ENCODE data around the gene SYNJ2. TPM values are rescaled to one million over a fixed set of nuclear protein-coding genes. Genes with fewer than 3 reads are reported as not detected.
"Not testable (repeated sequence)": the region's sequence is repeated elsewhere in the genome, so short reads cannot be mapped to it uniquely, and the experiment has no call there.

SYNJ2 gene
- total RNA-seq = 6.5 TPM

- FAIRE-seq = no peak
- peak; percentile 82 to 84 for DNase-seq (ENCODE audit: low spot score in 2 of 2)
Observed at GRCh38 chr6:157981395-157982101, at the start of gene SYNJ2. TSS of gene SYNJ2 (plus strand) at chr6:157981863. CDS start at chr6:157981962, 99 bp downstream.

GRCh38 chr6:157935786-157936185, 45.9 kb upstream of the SYNJ2 start:
- FAIRE-seq = no peak
- no peak for DNase-seq (ENCODE audit: low spot score in 2 of 2)

- FAIRE-seq (no peak), DNase-seq (ENCODE audit: low spot score in 2 of 2) (no peak)
Observed at GRCh38 chr6:157937318-157937717, 44.3 kb upstream of the SYNJ2 start.

- no peak for DNase-seq (ENCODE audit: low spot score in 2 of 2)
- no peak for FAIRE-seq
Observed at GRCh38 chr6:157937916-157938315, 43.7 kb upstream of the SYNJ2 start.

- DNase-seq (ENCODE audit: low spot score in 2 of 2); FAIRE-seq: not testable (repeated sequence)
Observed at GRCh38 chr6:157940375-157941036, 41.2 kb upstream of the SYNJ2 start.

GRCh38 chr6:157941101-157941863, 40.4 kb upstream of the SYNJ2 start:
- no peak for FAIRE-seq

GRCh38 chr6:157942351-157942750, 39.3 kb upstream of the SYNJ2 start:
- DNase-seq (ENCODE audit: low spot score in 2 of 2) (no peak), FAIRE-seq (no peak)

More at GRCh38 chr6:157941101-157941863, 40.4 kb upstream of the SYNJ2 start:
- peak in 1 of 2 donors; percentile 37 for DNase-seq (ENCODE audit: low spot score in 2 of 2)

GRCh38 chr6:157943249-157943963, 38.3 kb upstream of the SYNJ2 start:
- no peak for DNase-seq (ENCODE audit: low spot score in 2 of 2)
- FAIRE-seq = no peak

- no peak for DNase-seq (ENCODE audit: low spot score in 2 of 2)
- FAIRE-seq = no peak
Observed at GRCh38 chr6:157943964-157944283, 37.7 kb upstream of the SYNJ2 start.

- no peak for FAIRE-seq
- DNase-seq (ENCODE audit: low spot score in 2 of 2) = no peak
Observed at GRCh38 chr6:157944983-157945931, 36.4 kb upstream of the SYNJ2 start.

GRCh38 chr6:157946053-157946617, 35.5 kb upstream of the SYNJ2 start:
- DNase-seq (ENCODE audit: low spot score in 2 of 2) = no peak
- FAIRE-seq = no peak

- DNase-seq (ENCODE audit: low spot score in 2 of 2) (peak; percentile 49 to 55), FAIRE-seq (no peak)
Observed at GRCh38 chr6:157946865-157947532, 34.7 kb upstream of the SYNJ2 start.

- not testable (repeated sequence) for FAIRE-seq; DNase-seq (ENCODE audit: low spot score in 2 of 2)
Observed at GRCh38 chr6:157950899-157951298, 30.8 kb upstream of the SYNJ2 start.

GRCh38 chr6:157951828-157952227, 29.8 kb upstream of the SYNJ2 start:
- FAIRE-seq = no peak
- DNase-seq (ENCODE audit: low spot score in 2 of 2) = no peak

GRCh38 chr6:157952861-157953351, 28.8 kb upstream of the SYNJ2 start:
- DNase-seq (ENCODE audit: low spot score in 2 of 2) (no peak), FAIRE-seq (no peak)

GRCh38 chr6:157953580-157954091, 28.0 kb upstream of the SYNJ2 start:
- FAIRE-seq (no peak), DNase-seq (ENCODE audit: low spot score in 2 of 2) (no peak)

GRCh38 chr6:157954150-157955117, 27.2 kb upstream of the SYNJ2 start:
- FAIRE-seq = no peak
- DNase-seq (ENCODE audit: low spot score in 2 of 2) = no peak

Data from frontal cortex (tissue), 4 donors.